AG04449 (cell line): ENCODE results near the gene EVPL.

Experiments
- CTCF ChIA-PET: fragments of 350-600 bp; formaldehyde crosslinking; extraction: SDS; loops from one replicate; lab custom pipeline; 2021; ENCODE audit warnings: antibody characterized with exemption; lab: Yijun Ruan, JAX
- POLR2A ChIA-PET: fragments of 400-600, 350-600 bp; formaldehyde crosslinking; extraction: SDS; loops from one replicate; lab custom pipeline; 2020; ENCODE audit warnings: antibody characterized with exemption, inconsistent platforms; lab: Yijun Ruan, JAX
- DNase-seq: peaks from one replicate; pipeline ENCODE4 v3.0.0-alpha.2; 2010; ENCODE audit warnings: low read depth, low spot score
- H3K4me3 ChIP-seq: 2 replicates; pipeline ENCODE4 v1.5.1; 2011; ENCODE audit warnings: low read depth, mild to moderate bottlenecking, control low read depth, low read length
- TF ChIP-seq, protein P1 (sequence below): IDR thresholded peaks from one replicate; pipeline ENCODE4 v1.5.1; 2011; ENCODE audit warnings: mild to moderate bottlenecking, moderate library complexity, low read length, control low read depth, inconsistent platforms; ENCODE audit not compliant: insufficient read depth; ENCODE audit errors: missing control alignments

The EVPL gene

DNA sequence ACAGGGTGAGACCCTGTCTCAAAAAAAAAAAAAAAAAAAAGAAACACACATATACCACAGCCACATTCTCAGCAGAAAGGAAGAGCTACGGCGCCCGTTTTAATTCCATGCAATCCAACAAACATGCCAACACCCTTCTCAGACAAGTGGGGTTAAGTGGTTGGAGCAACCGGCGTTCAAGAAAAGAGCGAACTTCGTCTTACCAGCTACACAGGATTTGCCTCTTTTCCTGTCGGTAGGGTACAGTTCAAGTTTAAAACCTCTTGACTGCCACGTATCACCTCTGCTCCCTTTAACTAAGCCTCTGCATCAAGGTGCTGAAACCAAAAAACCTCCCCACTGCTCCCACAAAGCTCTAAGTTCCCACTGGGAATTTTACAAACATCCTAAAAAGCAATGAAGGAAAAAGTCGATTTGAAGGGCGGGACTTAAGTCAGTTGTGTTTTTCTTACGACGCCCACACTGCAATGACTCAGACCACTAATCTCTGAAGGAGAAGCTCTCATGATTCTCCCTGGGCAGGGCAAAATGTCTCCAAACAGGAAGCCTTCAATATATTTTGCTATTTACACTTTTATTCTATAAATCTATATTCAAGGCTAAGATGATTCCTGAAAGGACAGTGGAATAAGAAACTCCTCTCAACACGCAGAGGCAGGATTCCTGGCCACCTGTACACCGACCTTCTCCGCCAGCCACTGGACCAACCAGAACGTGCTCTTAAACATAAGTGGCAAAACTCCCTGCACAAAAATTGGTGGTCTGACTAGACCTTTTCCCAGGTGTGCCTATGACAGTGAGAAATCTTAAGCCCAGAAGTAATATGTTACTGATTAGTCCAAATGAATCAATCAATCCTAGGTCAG is 26.4 kb upstream of the EVPL start:
- ChIA-PET CTCF (interaction anchor here (0.9 to 2.4 kb wide), 6 partner anchors 12 to 226 kb away, joined by 3 to 11 read pairs (median 4); no protein-coding TSS in a partner anchor), POLR2A (no interaction called here)
- DNase-seq: no peak
- TF ChIP-seq, protein P1, sequence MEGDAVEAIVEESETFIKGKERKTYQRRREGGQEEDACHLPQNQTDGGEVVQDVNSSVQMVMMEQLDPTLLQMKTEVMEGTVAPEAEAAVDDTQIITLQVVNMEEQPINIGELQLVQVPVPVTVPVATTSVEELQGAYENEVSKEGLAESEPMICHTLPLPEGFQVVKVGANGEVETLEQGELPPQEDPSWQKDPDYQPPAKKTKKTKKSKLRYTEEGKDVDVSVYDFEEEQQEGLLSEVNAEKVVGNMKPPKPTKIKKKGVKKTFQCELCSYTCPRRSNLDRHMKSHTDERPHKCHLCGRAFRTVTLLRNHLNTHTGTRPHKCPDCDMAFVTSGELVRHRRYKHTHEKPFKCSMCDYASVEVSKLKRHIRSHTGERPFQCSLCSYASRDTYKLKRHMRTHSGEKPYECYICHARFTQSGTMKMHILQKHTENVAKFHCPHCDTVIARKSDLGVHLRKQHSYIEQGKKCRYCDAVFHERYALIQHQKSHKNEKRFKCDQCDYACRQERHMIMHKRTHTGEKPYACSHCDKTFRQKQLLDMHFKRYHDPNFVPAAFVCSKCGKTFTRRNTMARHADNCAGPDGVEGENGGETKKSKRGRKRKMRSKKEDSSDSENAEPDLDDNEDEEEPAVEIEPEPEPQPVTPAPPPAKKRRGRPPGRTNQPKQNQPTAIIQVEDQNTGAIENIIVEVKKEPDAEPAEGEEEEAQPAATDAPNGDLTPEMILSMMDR: no peak
- no peak overlapping the region for H3K4me3 ChIP-seq

DNA sequence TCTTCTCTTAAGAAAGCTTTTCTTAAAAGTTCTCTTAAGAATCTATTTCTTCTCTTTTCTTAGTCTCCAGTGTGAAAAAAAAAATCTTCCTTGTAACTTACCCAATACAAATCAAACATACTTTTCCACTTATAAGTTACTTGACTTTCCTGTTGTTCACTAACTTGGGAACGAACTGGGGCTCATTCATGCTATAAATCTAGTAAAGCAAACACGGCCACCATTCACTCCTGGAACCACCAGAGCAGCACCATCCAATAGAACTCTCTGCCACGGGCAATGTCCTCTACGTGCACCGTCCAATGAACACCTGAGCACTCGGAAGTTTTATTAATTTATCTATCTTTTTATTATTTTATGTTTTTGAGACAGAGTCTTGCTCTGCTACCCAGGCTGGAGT is 24.5 kb upstream of the EVPL start:
- H3K4me3 ChIP-seq: no peak overlapping the region
- POLR2A ChIA-PET: no interaction called here
- CTCF ChIA-PET: interaction anchor here (1.0 to 1.5 kb wide), 3 partner anchors 14 to 70 kb away, joined by 3 to 7 read pairs (median 4); no protein-coding TSS in a partner anchor
- TF ChIP-seq, protein P1: no peak
- no peak for DNase-seq

DNA sequence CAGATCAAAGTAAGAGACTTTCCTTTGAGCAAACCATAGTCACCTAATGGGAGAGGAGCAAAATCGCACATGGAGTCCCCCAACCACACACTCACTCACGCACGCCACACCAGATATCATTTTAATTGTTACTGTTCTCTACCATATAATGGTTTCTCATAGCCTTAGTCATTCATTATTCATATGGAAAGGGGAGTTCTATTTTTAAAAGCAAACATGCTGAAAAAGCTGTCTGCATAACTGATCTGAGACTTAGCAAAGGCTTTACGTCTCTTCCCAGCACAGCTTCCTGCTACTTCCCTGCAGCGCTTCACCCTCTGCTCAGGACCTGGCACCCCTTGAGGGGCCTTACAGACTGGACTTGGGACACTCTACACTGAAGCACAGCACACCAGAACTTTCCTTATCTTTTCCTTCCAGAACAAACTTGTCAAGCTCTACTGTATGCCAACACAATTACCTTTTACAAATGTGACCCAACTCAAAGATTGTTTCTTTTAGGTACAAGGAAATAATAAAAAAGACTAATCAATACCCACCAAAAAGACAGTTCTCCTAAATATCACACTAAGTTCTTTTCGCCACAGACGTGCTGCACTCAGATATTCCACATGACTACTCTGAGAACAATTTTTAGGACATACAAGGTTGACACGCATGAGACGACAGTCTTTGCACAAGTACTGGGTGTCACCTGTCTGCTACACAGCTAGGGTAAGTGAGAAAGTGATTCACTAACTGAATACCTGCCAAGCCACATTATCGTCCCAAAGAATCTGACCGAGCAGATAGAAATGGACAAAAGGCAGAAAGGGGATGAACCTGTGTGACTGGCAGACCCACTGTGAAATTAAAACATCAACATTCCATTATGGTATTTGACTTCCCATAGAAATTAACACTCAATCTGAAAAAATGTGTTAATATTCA is 23.7 kb upstream of the EVPL start:
- ChIA-PET CTCF (interaction anchor here (1.0 to 1.5 kb wide), 4 partner anchors 15 to 229 kb away, joined by 3 to 7 read pairs (median 4); no protein-coding TSS in a partner anchor), POLR2A (no interaction called here)
- TF ChIP-seq, protein P1: no peak
- no peak for DNase-seq
- no peak overlapping the region for H3K4me3 ChIP-seq

DNA sequence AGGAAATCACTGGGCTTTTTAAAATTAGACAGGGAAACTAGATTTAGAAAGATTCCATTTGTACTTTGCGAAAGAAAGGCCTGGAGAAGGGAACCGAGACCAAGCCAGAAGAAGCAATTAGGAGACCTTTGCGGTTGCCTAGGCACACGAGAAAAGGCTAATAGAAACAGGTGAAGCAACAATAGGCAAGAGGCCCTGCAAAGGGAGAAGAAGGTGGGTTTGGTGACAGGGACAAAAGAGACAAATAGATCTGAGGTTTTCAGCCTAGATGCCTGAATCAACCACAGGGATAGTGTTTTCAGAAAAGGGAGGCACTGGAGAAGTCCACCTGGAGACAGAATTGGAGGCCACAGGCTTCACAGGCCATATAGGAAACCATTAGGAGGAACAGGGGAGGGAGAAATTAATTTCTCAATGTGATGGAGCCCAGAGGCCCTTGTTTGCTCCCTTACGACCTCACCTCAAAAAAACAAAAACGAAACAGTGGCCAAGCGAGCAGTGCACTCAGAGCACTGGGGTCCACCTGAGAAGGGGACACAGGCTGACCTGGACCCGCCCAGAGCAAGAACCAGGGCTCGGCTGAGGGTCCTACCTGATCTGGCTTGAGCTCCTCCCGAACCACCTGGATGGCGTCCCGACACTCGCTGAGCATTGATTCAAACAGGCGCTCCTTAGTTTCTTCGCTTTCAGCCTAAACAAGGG is 22.9 kb upstream of the EVPL start:
- ChIA-PET CTCF (interaction anchor here (1.0 to 1.8 kb wide), 3 partner anchors 36 to 230 kb away, joined by 3 to 8 read pairs (median 7); no protein-coding TSS in a partner anchor), POLR2A (no interaction called here)

DNA sequence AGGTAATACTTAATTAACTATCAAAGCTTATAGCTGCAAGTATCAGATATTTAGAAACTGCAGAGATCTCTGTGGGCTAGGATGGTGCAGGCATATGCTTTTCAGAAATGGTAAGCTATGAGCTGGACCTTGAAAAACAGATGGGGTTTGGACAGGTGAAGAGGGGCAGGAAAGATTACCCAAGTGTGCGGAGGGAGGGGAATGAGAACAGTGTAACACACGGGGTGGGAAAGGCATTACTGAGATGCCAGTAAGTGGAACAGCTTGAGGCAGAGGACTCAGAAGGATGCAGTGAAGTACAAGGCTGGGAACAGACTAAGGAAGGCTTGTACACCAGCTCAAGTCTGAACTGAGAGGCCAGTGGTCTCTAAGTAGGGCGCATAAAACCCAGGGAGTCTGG is 22.1 kb upstream of the EVPL start:
- DNase-seq: no peak
- TF ChIP-seq, protein P1: no peak
- ChIA-PET POLR2A (no interaction called here), CTCF (interaction anchor here (1.2 to 1.8 kb wide), 2 partner anchors 13 to 35 kb away, joined by 3 to 8 read pairs; no protein-coding TSS in a partner anchor)
- no peak overlapping the region for H3K4me3 ChIP-seq

More for the DNA sequence above, 22.9 kb upstream of the EVPL start:
- no peak for DNase-seq
- TF ChIP-seq, protein P1: no peak
- no peak overlapping the region for H3K4me3 ChIP-seq
